Activated CD8-positive, alpha-beta T cell treated with anti-CD3 and anti-CD28 coated beads for 36 hours (primary cell): Measurements from ENCODE around the gene PRKCQ. TPM values are rescaled to one million over a fixed set of nuclear protein-coding genes. Genes with fewer than 3 reads are reported as not detected.
A peak's percentile ranks its signal among the peaks of the same experiment; 100 is the strongest.
"Not testable (repeated sequence)": the region's sequence is repeated elsewhere in the genome, so short reads cannot be mapped to it uniquely, and the experiment has no call there.

Experiments
- ATAC-seq: fragments of 200-7000 bp; cut with Tn5 transposase; one replicate; pipeline ENCODE4 v1.10.0; 2021; ENCODE audit warnings: mild to moderate bottlenecking, moderate library complexity
- CTCF ChIA-PET: fragments of 350-600 bp; sonication (Branson Sonifier 250); formaldehyde crosslinking; loops from one replicate; lab custom pipeline; 2021; ENCODE audit warnings: antibody characterized with exemption; lab: Charles Lee
- POLR2A ChIA-PET: fragments of 350-600 bp; sonication (Branson Sonifier 250); formaldehyde crosslinking; loops from one replicate; lab custom pipeline; 2021; ENCODE audit warnings: antibody characterized with exemption; lab: Charles Lee
- DNase-seq: peaks from one replicate; pipeline ENCODE4 v3.0.0-alpha.2; 2020
- H3K27ac Mint-ChIP-seq: one replicate; pipeline ENCODE4 v1.8.0; 2021; ENCODE audit warnings: mild to moderate bottlenecking, mixed read lengths
- H3K27me3 Mint-ChIP-seq: one replicate; pipeline ENCODE4 v1.8.0; 2021; ENCODE audit warnings: mixed read lengths
- H3K36me3 Mint-ChIP-seq: one replicate; pipeline ENCODE4 v1.8.0; 2021; ENCODE audit warnings: low read depth, mixed read lengths
- H3K4me1 Mint-ChIP-seq: one replicate; pipeline ENCODE4 v1.8.0; 2021; ENCODE audit warnings: low read depth, mixed read lengths
- H3K4me3 Mint-ChIP-seq: one replicate; pipeline ENCODE4 v1.8.0; 2021; ENCODE audit warnings: mild to moderate bottlenecking, moderate library complexity, mixed read lengths
- H3K9me3 Mint-ChIP-seq: one replicate; pipeline ENCODE4 v1.8.0; 2021; ENCODE audit warnings: mixed read lengths
- intact Hi-C: fragments of 100-400 bp; cut with micrococcal nuclease; formaldehyde crosslinking; loops from one replicate; pipeline ENCODE4 v1.10.0; 2022
- total RNA-seq, 2 experiments: library from RNA; stranded (reverse); gene quantifications; one replicate each; pipeline ENCODE4 v1.2.3, GENCODE V29; 2021
- TF ChIP-seq, protein P1 (sequence below): fragments of 200-600 bp; IDR thresholded peaks from one replicate; pipeline ENCODE4 v1.8.0; 2022; ENCODE audit warnings: antibody characterized with exemption, mild to moderate bottlenecking

PRKCQ gene
- total RNA-seq, 2 experiments from 2014 or later = 46.3 to 47.1 TPM

DNA sequence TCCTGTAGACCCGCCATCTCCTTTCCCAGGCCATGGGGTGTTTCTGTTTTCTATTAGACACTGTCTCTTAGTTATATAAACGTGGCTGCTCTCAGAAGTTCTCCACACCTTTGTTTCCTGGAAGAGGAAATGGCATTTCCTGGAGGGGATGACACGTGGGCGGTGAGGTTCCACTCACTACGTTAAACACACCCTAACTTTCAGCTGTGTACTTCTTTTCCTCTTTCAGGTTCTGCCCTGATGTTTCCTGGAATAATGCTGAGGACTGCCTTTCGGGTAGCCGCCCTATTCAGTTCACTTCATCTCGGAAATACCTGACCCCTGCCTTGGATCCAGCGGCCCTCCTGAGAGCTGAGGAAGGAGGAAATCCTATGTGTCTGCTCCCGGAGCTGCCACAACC lies 3.4 kb upstream of the PRKCQ start:
- Mint-ChIP-seq H3K36me3 (peaks cover 83% of the 10 kb centered on the region), H3K4me1 (peaks cover 44% of the 10 kb centered on the region), H3K9me3 (no peaks in the 10 kb centered on the region), H3K27ac (peak overlapping the region; percentile 98), H3K27me3 (no peaks in the 10 kb centered on the region), H3K4me3 (peak overlapping the region; percentile 98)
- TF ChIP-seq, protein P1, sequence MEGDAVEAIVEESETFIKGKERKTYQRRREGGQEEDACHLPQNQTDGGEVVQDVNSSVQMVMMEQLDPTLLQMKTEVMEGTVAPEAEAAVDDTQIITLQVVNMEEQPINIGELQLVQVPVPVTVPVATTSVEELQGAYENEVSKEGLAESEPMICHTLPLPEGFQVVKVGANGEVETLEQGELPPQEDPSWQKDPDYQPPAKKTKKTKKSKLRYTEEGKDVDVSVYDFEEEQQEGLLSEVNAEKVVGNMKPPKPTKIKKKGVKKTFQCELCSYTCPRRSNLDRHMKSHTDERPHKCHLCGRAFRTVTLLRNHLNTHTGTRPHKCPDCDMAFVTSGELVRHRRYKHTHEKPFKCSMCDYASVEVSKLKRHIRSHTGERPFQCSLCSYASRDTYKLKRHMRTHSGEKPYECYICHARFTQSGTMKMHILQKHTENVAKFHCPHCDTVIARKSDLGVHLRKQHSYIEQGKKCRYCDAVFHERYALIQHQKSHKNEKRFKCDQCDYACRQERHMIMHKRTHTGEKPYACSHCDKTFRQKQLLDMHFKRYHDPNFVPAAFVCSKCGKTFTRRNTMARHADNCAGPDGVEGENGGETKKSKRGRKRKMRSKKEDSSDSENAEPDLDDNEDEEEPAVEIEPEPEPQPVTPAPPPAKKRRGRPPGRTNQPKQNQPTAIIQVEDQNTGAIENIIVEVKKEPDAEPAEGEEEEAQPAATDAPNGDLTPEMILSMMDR = no peak
- ChIA-PET CTCF (interaction anchor here (1.3 to 4.3 kb wide), 8 partner anchors 10 to 110 kb away, joined by 3 to 45 read pairs (median 8); no protein-coding TSS in a partner anchor), POLR2A (interaction anchor here (0.6 to 6.4 kb wide), 15 partner anchors 10 to 526 kb away, joined by 3 to 85 read pairs (median 5); no protein-coding TSS in a partner anchor)
- DNase-seq (peak; percentile 96), ATAC-seq (peak; percentile 43)
- intact Hi-C loops = loop anchor here (1.0 to 10.0 kb wide), 5 partner anchors 9 to 529 kb away; no protein-coding TSS in a partner anchor

DNA sequence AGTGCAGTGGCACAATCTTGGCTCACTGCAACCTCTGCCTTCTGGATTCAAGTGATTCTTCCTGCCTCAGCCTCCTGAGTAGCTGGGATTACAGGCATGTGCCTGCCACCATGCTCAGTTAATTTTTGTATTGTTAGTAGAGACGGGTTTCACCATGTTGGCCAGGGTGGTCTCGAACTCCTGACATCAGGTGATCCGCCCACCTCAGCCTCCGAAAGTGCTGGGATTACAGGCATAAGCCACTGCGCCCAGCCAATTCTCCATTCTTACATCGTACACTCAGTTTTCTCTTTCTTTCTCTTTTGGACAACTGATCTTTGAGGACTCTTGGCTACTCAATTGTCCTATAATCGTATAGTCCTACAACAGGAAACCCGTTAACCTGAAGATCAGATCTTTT lies 2.8 kb upstream of the PRKCQ start:
- not testable (repeated sequence) for H3K27me3 Mint-ChIP-seq, H3K9me3 Mint-ChIP-seq, DNase-seq, ATAC-seq
- Mint-ChIP-seq H3K36me3 (peaks cover 83% of the 10 kb centered on the region), H3K4me3 (peak overlapping the region; percentile 98), H3K27ac (peak overlapping the region; percentile 98), H3K4me1 (peaks cover 38% of the 10 kb centered on the region)
- ChIA-PET POLR2A (interaction anchor here (0.6 to 6.4 kb wide), 17 partner anchors 10 to 142 kb away, joined by 3 to 85 read pairs (median 5); no protein-coding TSS in a partner anchor), CTCF (interaction anchor here (1.2 to 4.3 kb wide), 13 partner anchors 8 to 109 kb away, joined by 3 to 45 read pairs (median 10); no protein-coding TSS in a partner anchor)
- intact Hi-C loops = loop anchor here (1.0 to 10.0 kb wide), 5 partner anchors 9 to 528 kb away; no protein-coding TSS in a partner anchor

DNA sequence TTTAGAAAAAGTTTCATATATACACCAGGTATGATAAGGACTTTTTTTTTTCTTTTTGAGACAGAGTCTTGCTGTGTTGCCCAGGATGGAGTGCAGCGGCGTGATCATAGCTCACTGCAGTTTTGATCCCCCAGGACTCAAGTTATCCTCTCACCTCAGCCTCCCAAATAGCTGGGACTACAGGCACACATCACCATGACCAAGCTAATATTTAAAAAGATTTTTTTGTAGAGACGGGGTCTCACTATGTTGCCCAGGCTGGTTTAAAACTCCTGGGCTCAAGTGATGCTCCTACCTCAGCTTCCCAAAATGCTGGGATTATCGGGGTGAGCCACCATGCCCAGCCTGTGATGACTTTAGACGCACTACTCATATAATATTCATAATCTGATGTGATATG lies 2.2 kb upstream of the PRKCQ start:
- Mint-ChIP-seq H3K27ac (peak overlapping the region; percentile 98), H3K27me3 (no peaks in the 10 kb centered on the region), H3K4me3 (peak overlapping the region; percentile 98), H3K36me3 (peaks cover 83% of the 10 kb centered on the region), H3K9me3 (no peaks in the 10 kb centered on the region), H3K4me1 (peaks cover 39% of the 10 kb centered on the region)
- ChIA-PET CTCF (interaction anchor here (0.7 to 4.3 kb wide), 19 partner anchors 8 to 181 kb away, joined by 3 to 45 read pairs (median 10); no protein-coding TSS in a partner anchor), POLR2A (interaction anchor here (0.7 to 6.4 kb wide), 25 partner anchors 11 to 499 kb away, joined by 3 to 85 read pairs (median 4); partner anchors contain the start of gene PFKFB3)
- ATAC-seq (no peak), DNase-seq (no peak)
- TF ChIP-seq, protein P1 = no peak
- intact Hi-C loops = loop anchor here (5.0 to 10.0 kb wide), 4 partner anchors 65 to 527 kb away; no protein-coding TSS in a partner anchor

DNA sequence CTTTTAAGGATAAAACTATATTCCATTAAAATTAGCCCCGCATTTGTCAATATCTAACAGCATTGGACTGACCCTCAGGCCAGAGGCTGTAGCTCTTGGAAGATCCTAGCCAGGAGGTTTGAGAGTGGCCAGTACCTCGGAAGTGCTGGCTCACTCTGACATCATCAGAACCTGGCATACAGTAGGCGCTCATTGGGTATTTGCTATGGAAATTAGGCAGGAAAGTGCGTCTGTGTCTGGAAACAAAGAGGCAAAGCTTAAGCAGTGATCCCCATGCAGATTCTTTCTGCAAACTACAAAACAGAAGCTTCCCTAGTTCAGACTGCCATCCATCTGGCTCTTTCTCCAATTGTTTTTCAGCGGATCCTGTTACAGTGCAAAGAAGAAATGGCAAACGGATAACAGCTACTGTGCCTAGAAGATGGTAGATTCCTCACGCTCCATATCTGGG lies 1.7 kb upstream of the PRKCQ start:
- Mint-ChIP-seq H3K4me3 (peak overlapping the region; percentile 98), H3K9me3 (no peaks in the 10 kb centered on the region), H3K36me3 (peaks cover 82% of the 10 kb centered on the region), H3K27me3 (no peaks in the 10 kb centered on the region), H3K27ac (peak overlapping the region; percentile 98), H3K4me1 (peaks cover 38% of the 10 kb centered on the region)
- DNase-seq = peak; percentile 62
- CTCF ChIA-PET = interaction anchor here (0.7 to 4.3 kb wide), 23 partner anchors 9 to 180 kb away, joined by 3 to 45 read pairs (median 6); no protein-coding TSS in a partner anchor
- TF ChIP-seq, protein P1 = no peak
- POLR2A ChIA-PET = interaction anchor here (0.7 to 6.4 kb wide), 27 partner anchors 11 to 771 kb away, joined by 3 to 85 read pairs (median 4); partner anchors contain the start of gene PFKFB3
- peak; percentile 6 for ATAC-seq
- intact Hi-C loops = loop anchor here (2.0 to 10.0 kb wide), 5 partner anchors 19 to 527 kb away; no protein-coding TSS in a partner anchor

DNA sequence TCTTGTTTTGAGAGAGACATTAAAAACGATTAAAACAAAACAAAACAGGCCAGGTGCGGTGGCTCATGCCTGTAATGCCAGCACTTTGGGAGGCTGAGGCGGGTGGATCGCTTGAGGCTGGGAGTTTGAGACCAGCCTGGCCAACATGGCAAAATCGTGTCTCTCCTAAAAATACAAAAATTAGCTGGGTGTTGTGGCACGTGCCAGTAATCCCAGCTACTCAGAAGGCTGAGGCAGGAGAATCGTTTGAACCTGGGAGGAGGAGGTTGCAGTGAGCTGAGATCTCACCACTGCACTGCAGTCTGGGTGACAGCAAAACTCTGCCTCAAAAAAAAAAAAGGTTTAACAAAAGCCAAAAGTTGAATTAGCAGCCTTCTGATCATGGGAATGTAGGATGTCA lies 1.1 kb upstream of the PRKCQ start:
- POLR2A ChIA-PET = interaction anchor here (0.8 to 6.4 kb wide), 21 partner anchors 12 to 770 kb away, joined by 3 to 85 read pairs (median 6); partner anchors contain the start of gene PFKFB3
- Mint-ChIP-seq H3K4me3 (peak overlapping the region; percentile 98), H3K27ac (peak overlapping the region; percentile 98), H3K4me1 (peaks cover 36% of the 10 kb centered on the region), H3K36me3 (peaks cover 79% of the 10 kb centered on the region)
- not testable (repeated sequence) for ATAC-seq, DNase-seq, H3K27me3 Mint-ChIP-seq, H3K9me3 Mint-ChIP-seq
- CTCF ChIA-PET = interaction anchor here (0.9 to 4.3 kb wide), 26 partner anchors 10 to 180 kb away, joined by 3 to 45 read pairs (median 6); no protein-coding TSS in a partner anchor
- intact Hi-C loops = loop anchor here (2.0 to 10.0 kb wide), 5 partner anchors 20 to 526 kb away; no protein-coding TSS in a partner anchor
